ENCODE data around the gene FARS2.

FARS2 gene

DNA sequence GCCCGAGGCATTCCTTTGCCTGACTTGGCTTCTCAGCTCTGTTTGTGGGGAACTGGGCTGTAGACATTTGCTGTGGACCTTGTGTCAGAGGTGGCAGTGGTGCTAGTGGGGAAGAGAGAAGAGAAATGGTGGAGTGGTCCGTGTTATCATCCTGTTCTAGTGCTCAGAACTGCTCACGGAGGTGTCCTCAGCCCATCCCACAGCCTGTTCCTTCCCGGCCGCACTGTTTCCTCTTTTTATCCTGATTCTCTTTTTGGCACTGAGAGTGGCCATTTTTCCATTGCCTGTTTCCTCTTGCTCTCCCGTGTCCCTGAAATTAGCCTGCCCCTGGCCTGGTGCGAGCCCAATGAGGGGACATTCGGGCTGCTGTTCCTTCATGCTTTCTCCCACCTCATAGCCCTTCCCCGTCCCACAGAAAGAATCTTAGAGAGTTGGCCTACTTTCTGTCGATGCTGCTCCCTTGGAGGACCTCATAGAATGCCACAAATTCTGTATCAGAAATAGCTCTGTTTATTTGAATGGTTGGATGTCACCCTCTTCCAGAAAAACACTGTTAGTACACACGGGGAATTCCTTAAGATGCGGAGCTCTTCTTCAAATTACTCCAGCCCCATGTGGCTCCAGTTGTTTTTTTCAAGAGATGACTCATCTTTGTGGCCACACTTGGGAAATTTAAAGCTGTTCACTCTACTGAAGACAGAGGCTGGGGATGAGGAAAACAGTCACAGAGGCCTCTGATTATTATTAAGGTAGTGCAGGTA lies 26.1 kb downstream of the FARS2 start:
- DNase-seq (ENCODE audit: low read depth), result no peak

GRCh38 chr6:5287966-5288297 lies 26.6 kb downstream of the FARS2 start:
- DNase-seq (ENCODE audit: low read depth), result no peak

GRCh38 chr6:5290097-5290496 lies 28.8 kb downstream of the FARS2 start:
- DNase-seq (ENCODE audit: low read depth), result no peak

DNA sequence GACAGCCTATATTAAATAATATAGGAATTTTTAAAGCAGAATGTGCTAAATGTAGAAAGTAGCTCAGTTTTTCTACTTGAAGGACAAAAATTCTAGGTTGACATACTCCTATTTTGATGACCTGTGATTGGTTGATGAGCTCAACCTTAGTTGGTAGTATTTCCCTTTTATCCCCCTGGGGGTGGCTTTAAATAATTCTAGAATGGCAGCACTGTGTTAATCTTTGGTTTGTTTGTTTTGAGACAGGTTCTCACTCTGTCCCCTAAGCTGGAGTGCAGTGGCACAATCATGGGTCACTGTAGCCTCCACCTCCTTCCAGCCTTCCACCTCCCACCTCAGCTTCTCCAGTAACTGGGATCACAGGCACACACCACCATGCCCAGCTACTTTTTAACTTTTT lies 29.2 kb downstream of the FARS2 start:
- no peak for DNase-seq (ENCODE audit: low read depth)

DNA sequence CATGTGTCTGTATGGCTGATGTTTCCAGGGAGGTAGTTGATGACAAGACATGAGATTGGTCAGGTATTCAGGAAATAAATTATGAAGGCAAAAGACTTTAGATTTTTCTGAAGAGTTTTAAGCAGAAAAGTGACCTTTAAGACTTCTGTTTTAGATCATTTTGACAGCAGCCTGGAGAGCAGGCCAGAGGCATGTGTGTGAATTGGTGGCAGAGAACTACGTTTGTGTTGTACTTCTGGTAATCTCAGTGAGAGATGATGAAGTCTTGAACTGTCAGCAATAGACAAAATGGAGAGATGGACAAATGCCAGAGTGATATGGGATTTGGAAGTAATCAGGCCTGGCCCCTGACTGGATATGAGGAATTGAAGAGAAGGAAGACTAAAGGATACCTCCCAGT lies 30.8 kb downstream of the FARS2 start:
- DNase-seq (ENCODE audit: low read depth), result no peak

DNA sequence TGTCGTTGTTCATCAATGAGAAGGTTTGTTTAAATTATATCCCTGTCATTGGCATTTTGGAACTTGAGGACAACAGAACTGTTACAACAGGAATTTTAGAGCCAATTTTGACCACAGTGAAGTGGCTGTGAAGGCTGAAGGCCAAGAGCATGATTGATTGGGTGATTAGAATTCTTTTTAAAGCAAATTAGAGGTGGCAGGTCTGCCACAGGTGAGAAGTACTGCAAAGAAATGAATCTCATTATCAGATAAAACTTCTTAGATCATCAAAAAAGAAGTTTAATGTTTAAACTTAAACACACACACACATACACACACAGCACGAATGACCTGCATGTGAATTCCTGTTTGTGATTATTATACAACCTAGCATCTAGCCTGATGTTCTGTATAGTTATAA lies 32.4 kb downstream of the FARS2 start:
- DNase-seq (ENCODE audit: low read depth), result no peak

DNA sequence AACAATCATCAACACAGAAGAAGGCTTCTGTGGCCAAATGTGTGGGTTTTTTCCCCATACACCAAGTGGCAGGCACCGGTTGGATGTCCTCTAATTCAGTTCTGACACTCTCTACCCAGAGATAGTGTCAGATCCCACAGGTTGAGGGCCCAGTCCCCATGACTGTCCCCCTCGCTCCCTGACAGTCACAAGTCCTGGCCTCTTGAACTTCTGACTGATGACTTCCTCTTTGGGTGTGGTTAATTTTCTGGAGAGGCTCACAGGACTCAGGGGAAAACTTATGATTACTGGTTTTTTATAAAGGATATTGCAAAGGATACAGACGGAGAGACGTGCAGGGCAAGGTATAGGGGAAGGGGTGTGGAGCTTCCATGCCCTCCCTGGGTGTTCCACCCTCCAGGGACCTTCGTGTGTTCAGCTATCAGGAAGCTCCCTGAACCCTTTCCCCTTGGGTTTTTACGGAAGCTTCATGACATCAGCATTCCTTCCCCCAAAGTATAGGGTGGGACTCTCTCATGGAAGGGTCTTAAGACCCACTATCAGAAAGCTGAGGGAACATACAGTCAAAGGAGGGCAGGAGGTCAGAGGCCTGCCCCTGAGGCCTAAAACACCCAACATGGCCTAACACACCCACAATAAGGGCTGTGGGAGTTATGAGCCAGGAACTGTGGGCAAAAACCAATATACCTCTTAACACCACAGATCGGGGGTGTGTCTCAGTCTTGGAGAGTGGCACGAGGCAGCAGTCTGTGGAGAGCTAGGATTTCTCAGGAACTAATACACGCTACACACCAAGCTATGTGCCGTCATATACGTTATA lies 33.3 kb downstream of the FARS2 start:
- no peak for DNase-seq (ENCODE audit: low read depth)

GRCh38 chr6:5295623-5296022 lies 34.3 kb downstream of the FARS2 start:
- no peak for DNase-seq (ENCODE audit: low read depth)

- no peak for DNase-seq (ENCODE audit: low read depth)
Observed at GRCh38 chr6:5300206-5300764, 39.0 kb downstream of the FARS2 start.

GRCh38 chr6:5302220-5302946 lies 41.1 kb downstream of the FARS2 start:
- DNase-seq (ENCODE audit: low read depth), result no peak

GRCh38 chr6:5302995-5303622 lies 41.8 kb downstream of the FARS2 start:
- DNase-seq (ENCODE audit: low read depth), result peak; percentile 15

DNA sequence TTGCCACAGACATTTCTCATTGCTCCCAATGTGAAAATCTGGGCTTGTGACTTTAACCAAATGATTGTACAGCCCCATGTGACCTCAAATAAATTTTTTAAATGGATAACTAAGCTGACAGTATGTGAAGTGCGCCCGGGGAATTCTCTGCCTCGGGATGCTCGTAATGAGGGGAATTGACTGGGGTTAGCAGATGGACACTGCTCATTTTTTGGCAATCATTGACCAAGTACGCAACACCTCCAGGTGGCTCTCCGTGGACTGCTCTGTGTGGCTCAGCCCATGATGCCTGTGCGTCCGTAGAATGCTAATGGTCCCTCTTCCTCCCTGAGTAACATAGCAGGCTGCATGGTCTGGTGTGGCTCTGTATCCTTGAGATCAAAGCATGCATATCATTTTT lies 42.4 kb downstream of the FARS2 start:
- DNase-seq (ENCODE audit: low read depth), result no peak

- no peak for DNase-seq (ENCODE audit: low read depth)
Observed at GRCh38 chr6:5305968-5306626, 44.8 kb downstream of the FARS2 start.

GRCh38 chr6:5307058-5307457 lies 45.7 kb downstream of the FARS2 start:
- DNase-seq (ENCODE audit: low read depth), result no peak

DNA sequence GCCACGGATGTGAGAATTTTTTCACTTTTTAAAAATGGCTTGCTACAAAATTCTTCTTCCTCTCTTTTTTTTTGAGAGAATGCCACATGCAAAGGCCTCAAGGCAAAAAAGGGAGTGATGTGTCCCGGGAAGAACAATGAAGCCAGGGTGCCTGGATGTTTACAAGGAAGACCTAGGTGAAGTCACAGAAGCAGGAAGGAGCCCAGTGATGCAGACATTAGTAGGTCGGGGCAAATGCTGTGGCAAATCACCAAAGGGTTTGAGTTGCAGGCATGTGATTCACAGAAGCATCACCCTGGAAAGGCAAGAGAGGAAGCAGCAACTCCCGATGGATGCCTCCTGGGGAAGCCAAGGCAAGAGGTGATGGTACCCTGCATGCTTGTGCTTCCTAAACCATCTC lies 46.8 kb downstream of the FARS2 start:
- no peak for DNase-seq (ENCODE audit: low read depth)

DNA sequence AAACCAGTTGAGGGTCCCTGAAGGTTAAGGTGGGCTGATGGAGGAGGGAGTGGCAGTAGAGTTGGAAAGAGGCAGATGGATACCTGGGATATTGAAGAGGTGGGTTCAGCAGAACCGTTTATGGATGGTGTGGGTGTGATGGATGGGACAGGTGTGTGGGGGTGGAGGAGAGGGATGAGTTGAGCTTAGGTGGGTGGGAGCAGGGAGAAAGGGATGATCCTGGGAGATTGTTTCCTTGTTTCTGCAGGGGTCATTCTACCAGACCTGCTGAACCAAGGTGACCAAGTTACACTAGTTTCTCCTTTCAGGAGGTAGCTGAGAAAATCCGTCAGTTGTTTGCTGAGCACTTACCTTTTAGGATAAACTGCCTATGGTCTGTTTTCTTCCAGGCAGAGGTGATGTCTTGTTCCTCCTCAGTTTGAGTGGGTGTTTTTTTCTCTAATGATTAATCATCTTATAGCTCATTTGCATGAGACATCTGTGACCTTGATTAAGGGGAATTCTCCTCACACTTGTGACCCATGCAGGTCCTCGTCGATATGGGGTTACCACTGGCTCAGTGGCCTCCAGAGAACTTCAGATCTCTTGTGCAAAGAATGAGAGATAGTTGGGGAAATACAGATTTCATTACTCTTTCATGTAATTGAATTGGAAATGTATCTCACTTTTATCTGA lies 53.0 kb downstream of the FARS2 start:
- DNase-seq (ENCODE audit: low read depth), result no peak

DNA sequence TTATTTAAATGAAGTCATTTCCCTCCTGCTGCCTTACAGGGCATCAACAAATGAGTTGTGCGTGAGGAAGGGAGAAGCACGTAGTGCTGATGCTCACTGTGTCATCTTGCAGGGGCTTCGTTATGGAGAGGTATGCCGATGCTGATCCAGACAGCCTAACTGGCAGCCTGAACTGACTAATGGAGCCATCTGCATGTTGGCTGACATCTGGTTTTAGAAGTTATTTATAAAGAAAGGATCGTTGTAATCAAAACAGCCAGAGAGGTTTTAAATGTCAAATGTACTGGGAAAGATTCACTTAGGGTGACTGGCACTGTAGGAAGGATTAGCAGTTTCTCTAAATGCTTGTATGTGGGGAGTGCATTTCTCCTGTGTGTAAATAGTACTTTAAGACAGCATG lies 54.6 kb downstream of the FARS2 start:
- DNase-seq (ENCODE audit: low read depth), result no peak

DNA sequence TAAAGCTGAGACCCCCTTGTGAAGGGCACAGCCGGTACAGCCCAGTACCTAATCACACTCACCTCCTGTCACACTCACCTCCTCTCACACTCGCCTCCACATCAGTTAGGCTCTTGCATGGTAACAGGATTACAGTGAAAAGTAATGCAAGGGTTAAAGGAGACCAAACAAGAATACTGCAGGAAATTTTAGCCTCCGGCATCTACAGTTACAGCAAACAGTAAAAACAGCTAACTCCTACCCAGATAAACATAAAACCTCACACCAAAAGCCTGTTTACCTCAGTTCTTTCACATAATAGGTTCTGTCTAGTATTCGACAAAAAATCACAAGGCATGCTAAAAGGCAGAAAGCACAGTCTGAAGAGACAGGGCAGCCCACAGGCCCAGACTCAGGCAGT lies 55.6 kb downstream of the FARS2 start:
- no peak for DNase-seq (ENCODE audit: low read depth)

GRCh38 chr6:5318617-5319272 lies 57.4 kb downstream of the FARS2 start:
- DNase-seq (ENCODE audit: low read depth), result no peak

GRCh38 chr6:5323979-5324378 lies 62.7 kb downstream of the FARS2 start:
- no peak for DNase-seq (ENCODE audit: low read depth)

DNA sequence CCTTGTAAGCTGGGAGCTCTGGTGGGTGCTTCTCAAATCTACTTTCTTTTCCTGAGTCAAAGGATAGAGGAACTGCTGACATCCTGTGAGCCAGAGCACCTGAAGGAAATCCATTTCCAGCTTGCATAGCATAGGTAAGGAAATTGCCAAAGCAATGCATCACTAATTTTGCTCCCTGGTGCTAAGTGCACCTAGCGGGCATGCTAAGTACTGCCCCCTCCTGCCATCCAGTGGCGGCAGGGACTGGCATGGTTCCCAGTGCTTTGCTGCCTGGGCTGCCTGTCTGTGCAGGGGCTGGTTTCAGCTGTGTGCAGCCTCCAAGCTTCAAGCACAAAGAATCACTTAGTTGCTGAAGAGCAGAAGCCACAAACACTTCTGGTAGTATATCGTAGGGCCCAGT lies 63.9 kb downstream of the FARS2 start:
- no peak for DNase-seq (ENCODE audit: low read depth)
